K562 (cell line): ENCODE results near the gene RUNX1. TPM values are rescaled to one million over a fixed set of nuclear protein-coding genes. Genes with fewer than 3 reads are reported as not detected.

ENCODE experiments used
- ATAC-seq: fragments of 200-7000 bp; cut with Tn5 transposase; 3 replicates; pipeline ENCODE4 v1.9.1; 2020; ENCODE audit warnings: moderate library complexity
- BruUV-seq: library from RNA; stranded (reverse); fragments of 400-500 nt; replicated peaks from 2 replicates; lab custom pipeline; 2021; lab: Mats Ljungman, UMichigan
- CTCF ChIA-PET: fragments of 300-600 bp; formaldehyde crosslinking; extraction: SDS; loops from one replicate; lab custom pipeline; 2021; ENCODE audit warnings: low intra/inter-chr PET ratio; lab: Yijun Ruan, JAX
- POLR2A ChIA-PET: fragments of 300-600, 350-650 bp; sonication (Branson Sonifier 250); formaldehyde crosslinking; extraction: SDS; loops from one replicate; lab custom pipeline; 2021; ENCODE audit warnings: antibody characterized with exemption, inconsistent platforms; lab: Yijun Ruan, JAX
- DNase-seq, 4 experiments: peaks; one replicate each; pipeline versions ENCODE4 v3.0.0 to v3.0.0-alpha.2; 2011 to 2018; ENCODE audit warnings: low spot score in 3 of 4, mixed read lengths in 3 of 4; ENCODE audit errors: extremely low read depth in 1 of 4
- FAIRE-seq: peaks from 2 replicates; lab custom pipeline; 2011; peaks lifted over from hg19 to GRCh38; lab: Jason Lieb, UNC
- H2AFZ ChIP-seq: 2 replicates; pipeline ENCODE4 v1.6.0; 2011; ENCODE audit warnings: low read depth, low read length, control low read depth, inconsistent platforms
- H3K27ac ChIP-seq: fragments of 200-600 bp; 3 replicates; pipeline ENCODE4 v1.8.0; 2011; ENCODE audit warnings: low read depth, mild to moderate bottlenecking, control low read depth, inconsistent platforms, low read length, moderate library complexity, mixed read lengths; ENCODE audit errors: extremely low read depth
- H3K27me3 ChIP-seq, 2 experiments: fragments of 300-600 bp in 1 of 2; 2 replicates in 1 of 2; 3 replicates in 1 of 2; pipeline versions ENCODE4 v1.6.0 to v1.8.0; 2011; ENCODE audit warnings: inconsistent platforms in 2 of 2, low read length in 2 of 2, mild to moderate bottlenecking in 1 of 2, mixed read lengths in 1 of 2, moderate library complexity in 1 of 2; ENCODE audit not compliant: control insufficient read depth in 2 of 2, insufficient read depth in 2 of 2
- H3K36me3 ChIP-seq: fragments of 300-600 bp; 3 replicates; pipeline ENCODE4 v1.8.0; 2011; ENCODE audit warnings: mild to moderate bottlenecking, low read length, inconsistent platforms; ENCODE audit not compliant: control insufficient read depth, insufficient read depth
- H3K4me1 ChIP-seq, 2 experiments: fragments of 200-600 bp in 1 of 2; replicated peaks in 1 of 2; 2 replicates in 1 of 2; 3 replicates in 1 of 2; pipeline versions ENCODE4 v1.5.1 to v1.8.0; 2011; ENCODE audit warnings: inconsistent platforms in 2 of 2, low read length in 2 of 2, mild to moderate bottlenecking in 1 of 2, mixed read lengths in 1 of 2, moderate library complexity in 1 of 2; ENCODE audit not compliant: control insufficient read depth in 2 of 2, insufficient read depth in 2 of 2
- H3K4me2 ChIP-seq: 2 replicates; pipeline ENCODE4 v1.6.1; 2011; ENCODE audit warnings: low read length, control low read depth, inconsistent platforms, mixed read lengths; ENCODE audit not compliant: insufficient read depth
- H3K4me3 ChIP-seq: fragments of 200-600 bp; sonication (generic), shearing (Covaris generic); 2 replicates; pipeline ENCODE4 v1.5.1; 2016; ENCODE audit warnings: control low read depth, inconsistent platforms
- H3K79me2 ChIP-seq: fragments of 200-600 bp; 3 replicates; pipeline ENCODE4 v1.8.0; 2011; ENCODE audit warnings: low read length, inconsistent platforms; ENCODE audit not compliant: control insufficient read depth, insufficient read depth
- H3K9ac ChIP-seq, 2 experiments: 2 replicates each; pipeline versions ENCODE4 v1.6.0 to v1.6.1; 2011; ENCODE audit warnings: low read depth in 2 of 2, low read length in 2 of 2, control low read depth in 1 of 2, inconsistent platforms in 1 of 2, mild to moderate bottlenecking in 1 of 2, mixed read lengths in 1 of 2; ENCODE audit not compliant: insufficient read depth in 1 of 2
- H3K9me1 ChIP-seq: one replicate; pipeline ENCODE4 v1.6.0; 2011; ENCODE audit warnings: inconsistent platforms, mild to moderate bottlenecking, low read length, moderate library complexity; ENCODE audit not compliant: control insufficient read depth, insufficient read depth
- H3K9me3 ChIP-seq: replicated peaks from 2 replicates; pipeline ENCODE4 v1.5.1; 2011; ENCODE audit warnings: low read depth, low read length, inconsistent platforms; ENCODE audit not compliant: control insufficient read depth, insufficient read depth
- H4K20me1 ChIP-seq: replicated peaks from 2 replicates; pipeline ENCODE4 v1.6.1; 2011; ENCODE audit warnings: low read length, inconsistent platforms, mixed read lengths; ENCODE audit not compliant: control insufficient read depth, insufficient read depth
- CBX2 ChIP-seq: fragments of 200-600 bp; sonication (generic); IDR thresholded peaks from one replicate; pipeline ENCODE4 v1.6.1; 2012; ENCODE audit warnings: mild to moderate bottlenecking, low read length, inconsistent platforms; ENCODE audit not compliant: insufficient read depth, poor library complexity, severe bottlenecking
- ELF4 ChIP-seq: fragments of 450-650 bp; formaldehyde crosslinking; IDR thresholded peaks from 2 replicates; pipeline ENCODE4 v1.4.0; 2022; ENCODE audit warnings: missing genetic modification characterization
- HMGN3 ChIP-seq: IDR thresholded peaks from 2 replicates; pipeline ENCODE4 v1.6.1; 2011; ENCODE audit warnings: borderline replicate concordance, low read depth, mild to moderate bottlenecking, mixed read lengths, low read length; ENCODE audit not compliant: insufficient read length; ENCODE audit errors: extremely low read depth
- NFXL1 ChIP-seq: fragments of 450-650 bp; formaldehyde crosslinking; IDR thresholded peaks from 2 replicates; pipeline ENCODE4 v1.4.0; 2021; ENCODE audit warnings: mild to moderate bottlenecking
- PHB ChIP-seq: fragments of 250-450 bp; sonication (Bioruptor Pico); IDR thresholded peaks from 2 replicates; pipeline ENCODE4 v1.5.0; 2021
- POLR2A ChIP-seq: fragments of 450-650 bp; conservative IDR thresholded peaks from 2 replicates; pipeline ENCODE4 v1.6.1; 2016
- RHOXF2B ChIP-seq: fragments of 250-450 bp; sonication (Bioruptor Pico); conservative IDR thresholded peaks from 2 replicates; pipeline ENCODE4 v1.5.1; 2021
- ZNF75A ChIP-seq: fragments of 450-650 bp; formaldehyde crosslinking; IDR thresholded peaks from 2 replicates; pipeline ENCODE4 v1.4.0; 2020; ENCODE audit warnings: mild to moderate bottlenecking
- WGBS: fragments of 100-300 bp; shearing (Covaris generic); methylation state at CpG from one replicate; pipeline ENCODE4 v1.1.6; 2016; ENCODE audit warnings: low coverage, mixed read lengths; ENCODE audit not compliant: insufficient coverage; ENCODE audit errors: missing lambda C conversion rate; 5-methylcytosine and 5-hydroxymethylcytosine counted together
- in situ Hi-C: fragments of 300-500 bp; cut with MboI; formaldehyde crosslinking; loops from 4 replicates; pipeline ENCODE4 v1.15.0; 2018; ENCODE audit warnings: inconsistent platforms, mixed read lengths
- intact Hi-C: fragments of 100-400 bp; cut with micrococcal nuclease; formaldehyde crosslinking; loops from 2 replicates; pipeline ENCODE4 v1.14.2; 2022
- polyA plus RNA-seq, 8 experiments: library from polyadenylated mRNA; depleted of rRNA in 4 of 8; stranded (reverse) in 5 of 8; unstranded in 3 of 8; fragments of >200 nt; fragmentation: Nextera tagmentation in 2 of 8; fragmentation: Illumina TruSeq in 1 of 8; extraction: Ambion mirVana in 2 of 8; extraction: Trizol in 1 of 8; gene quantifications; 2 replicates each; pipeline versions ENCODE4 v1.2.1 to v1.2.3, GENCODE V29; 2011 to 2014; ENCODE audit warnings: inconsistent platforms in 1 of 8, missing spikeins in 1 of 8
- total RNA-seq, 7 experiments: library from RNA; depleted of rRNA in 6 of 7; stranded (reverse); fragments of >200 nt in 6 of 7; fragmentation: Illumina TruSeq in 2 of 7; extraction: Trizol in 2 of 7; gene quantifications; 2 replicates each; pipeline versions ENCODE4 v1.2.1 to v1.2.3, GENCODE V29; 2011 to 2021; ENCODE audit warnings: low replicate concordance in 1 of 7
- TF ChIP-seq, protein P1 (sequence below): sonication (generic); formaldehyde crosslinking; IDR thresholded peaks from 2 replicates; pipeline ENCODE4 v1.8.1; 2023; ENCODE audit warnings: missing genetic modification reagents, mild to moderate bottlenecking, borderline replicate concordance
- TF ChIP-seq, protein P2 (sequence below): IDR thresholded peaks from 3 replicates; pipeline ENCODE4 v1.6.1; 2011; ENCODE audit warnings: borderline replicate concordance, mild to moderate bottlenecking; ENCODE audit not compliant: insufficient read length, insufficient read depth
- TF ChIP-seq, protein P3 (sequence below): fragments of 250-450 bp; sonication (Bioruptor Pico); IDR thresholded peaks from 2 replicates; pipeline ENCODE4 v1.8.0; 2022; ENCODE audit warnings: inconsistent platforms, mild to moderate bottlenecking, moderate library complexity, borderline replicate concordance
- TF ChIP-seq, protein P4 (sequence below): fragments of 450-650 bp; formaldehyde crosslinking; IDR thresholded peaks from 2 replicates; pipeline ENCODE4 v1.4.0; 2020; ENCODE audit warnings: mild to moderate bottlenecking, moderate library complexity

RUNX1 gene
- total and polyA plus RNA-seq, 9 of the 15 experiments (the other 6 are each of a cell fraction or from before 2014, with no cell fraction given): 2.2 to 68.6 (median 17.8) TPM

DNA sequence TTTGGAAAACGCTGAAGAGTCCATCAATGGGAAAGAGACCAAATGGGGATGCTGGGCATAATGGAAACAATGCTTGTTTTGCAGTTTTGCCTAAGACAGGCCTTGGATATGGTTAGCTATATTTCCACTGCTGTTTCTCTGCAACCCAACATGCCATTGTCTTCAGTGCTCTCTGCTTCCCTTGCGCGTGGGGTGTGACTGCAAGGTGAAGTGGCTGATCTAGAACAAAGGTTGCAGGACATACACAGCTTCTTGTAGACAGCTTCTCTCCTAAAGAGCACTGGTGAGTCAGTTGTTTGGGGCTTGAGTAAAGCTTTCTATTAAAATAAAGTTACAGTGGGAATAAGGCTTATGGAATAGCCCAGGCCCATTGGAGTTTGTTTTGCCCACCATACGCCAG lies 33.0 kb downstream of the RUNX1 start:
- DNase-seq (no peak), ATAC-seq (no peak), FAIRE-seq (no peak)
- H3K9me3 ChIP-seq: no peaks in the 10 kb centered on the region
- no peak overlapping the region for H3K27ac ChIP-seq
- no peak overlapping the region for H3K4me3 ChIP-seq
- in situ Hi-C loops: no loop called here
- CTCF ChIA-PET: no interaction called here
- no peak overlapping the region for H2AFZ ChIP-seq
- intact Hi-C loops: no loop called here
- no peaks in the 10 kb centered on the region for H4K20me1 ChIP-seq
- no peaks in the 10 kb centered on the region; the same call in 2 of the 3 replicates for H3K79me2 ChIP-seq
- no peaks in the 10 kb centered on the region; a peak in 1 of 5 replicates for H3K27me3 ChIP-seq
- H3K9me1 ChIP-seq: no peaks in the 10 kb centered on the region
- no peaks in the 10 kb centered on the region for H3K36me3 ChIP-seq
- no peak overlapping the region for H3K4me2 ChIP-seq
- no TSS peak for BruUV-seq
- peaks cover 9 to 42% of the 10 kb centered on the region in 2 experiments for H3K4me1 ChIP-seq
- WGBS: 87% methylated on average over 4 of the region's 4 CpGs
- POLR2A ChIA-PET: interaction anchor here (1.5 to 2.2 kb wide), 3 partner anchors 10 kb away, joined by 5 to 11 read pairs (median 10); no protein-coding TSS in a partner anchor
- H3K9ac ChIP-seq: no peak overlapping the region
- TF ChIP-seq HMGN3: no peak
- TF ChIP-seq RHOXF2B (CRISPR knock-in tag): no peak
- TF ChIP-seq, protein P1, sequence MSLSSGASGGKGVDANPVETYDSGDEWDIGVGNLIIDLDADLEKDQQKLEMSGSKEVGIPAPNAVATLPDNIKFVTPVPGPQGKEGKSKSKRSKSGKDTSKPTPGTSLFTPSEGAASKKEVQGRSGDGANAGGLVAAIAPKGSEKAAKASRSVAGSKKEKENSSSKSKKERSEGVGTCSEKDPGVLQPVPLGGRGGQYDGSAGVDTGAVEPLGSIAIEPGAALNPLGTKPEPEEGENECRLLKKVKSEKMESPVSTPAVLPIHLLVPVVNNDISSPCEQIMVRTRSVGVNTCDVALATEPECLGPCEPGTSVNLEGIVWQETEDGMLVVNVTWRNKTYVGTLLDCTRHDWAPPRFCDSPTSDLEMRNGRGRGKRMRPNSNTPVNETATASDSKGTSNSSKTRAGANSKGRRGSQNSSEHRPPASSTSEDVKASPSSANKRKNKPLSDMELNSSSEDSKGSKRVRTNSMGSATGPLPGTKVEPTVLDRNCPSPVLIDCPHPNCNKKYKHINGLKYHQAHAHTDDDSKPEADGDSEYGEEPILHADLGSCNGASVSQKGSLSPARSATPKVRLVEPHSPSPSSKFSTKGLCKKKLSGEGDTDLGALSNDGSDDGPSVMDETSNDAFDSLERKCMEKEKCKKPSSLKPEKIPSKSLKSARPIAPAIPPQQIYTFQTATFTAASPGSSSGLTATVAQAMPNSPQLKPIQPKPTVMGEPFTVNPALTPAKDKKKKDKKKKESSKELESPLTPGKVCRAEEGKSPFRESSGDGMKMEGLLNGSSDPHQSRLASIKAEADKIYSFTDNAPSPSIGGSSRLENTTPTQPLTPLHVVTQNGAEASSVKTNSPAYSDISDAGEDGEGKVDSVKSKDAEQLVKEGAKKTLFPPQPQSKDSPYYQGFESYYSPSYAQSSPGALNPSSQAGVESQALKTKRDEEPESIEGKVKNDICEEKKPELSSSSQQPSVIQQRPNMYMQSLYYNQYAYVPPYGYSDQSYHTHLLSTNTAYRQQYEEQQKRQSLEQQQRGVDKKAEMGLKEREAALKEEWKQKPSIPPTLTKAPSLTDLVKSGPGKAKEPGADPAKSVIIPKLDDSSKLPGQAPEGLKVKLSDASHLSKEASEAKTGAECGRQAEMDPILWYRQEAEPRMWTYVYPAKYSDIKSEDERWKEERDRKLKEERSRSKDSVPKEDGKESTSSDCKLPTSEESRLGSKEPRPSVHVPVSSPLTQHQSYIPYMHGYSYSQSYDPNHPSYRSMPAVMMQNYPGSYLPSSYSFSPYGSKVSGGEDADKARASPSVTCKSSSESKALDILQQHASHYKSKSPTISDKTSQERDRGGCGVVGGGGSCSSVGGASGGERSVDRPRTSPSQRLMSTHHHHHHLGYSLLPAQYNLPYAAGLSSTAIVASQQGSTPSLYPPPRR: no peak
- TF ChIP-seq, protein P2, sequence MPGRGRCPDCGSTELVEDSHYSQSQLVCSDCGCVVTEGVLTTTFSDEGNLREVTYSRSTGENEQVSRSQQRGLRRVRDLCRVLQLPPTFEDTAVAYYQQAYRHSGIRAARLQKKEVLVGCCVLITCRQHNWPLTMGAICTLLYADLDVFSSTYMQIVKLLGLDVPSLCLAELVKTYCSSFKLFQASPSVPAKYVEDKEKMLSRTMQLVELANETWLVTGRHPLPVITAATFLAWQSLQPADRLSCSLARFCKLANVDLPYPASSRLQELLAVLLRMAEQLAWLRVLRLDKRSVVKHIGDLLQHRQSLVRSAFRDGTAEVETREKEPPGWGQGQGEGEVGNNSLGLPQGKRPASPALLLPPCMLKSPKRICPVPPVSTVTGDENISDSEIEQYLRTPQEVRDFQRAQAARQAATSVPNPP: no peak
- no peak for TF ChIP-seq ELF4
- no peak for TF ChIP-seq POLR2A
- TF ChIP-seq, protein P3, sequence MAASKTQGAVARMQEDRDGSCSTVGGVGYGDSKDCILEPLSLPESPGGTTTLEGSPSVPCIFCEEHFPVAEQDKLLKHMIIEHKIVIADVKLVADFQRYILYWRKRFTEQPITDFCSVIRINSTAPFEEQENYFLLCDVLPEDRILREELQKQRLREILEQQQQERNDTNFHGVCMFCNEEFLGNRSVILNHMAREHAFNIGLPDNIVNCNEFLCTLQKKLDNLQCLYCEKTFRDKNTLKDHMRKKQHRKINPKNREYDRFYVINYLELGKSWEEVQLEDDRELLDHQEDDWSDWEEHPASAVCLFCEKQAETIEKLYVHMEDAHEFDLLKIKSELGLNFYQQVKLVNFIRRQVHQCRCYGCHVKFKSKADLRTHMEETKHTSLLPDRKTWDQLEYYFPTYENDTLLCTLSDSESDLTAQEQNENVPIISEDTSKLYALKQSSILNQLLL (CRISPR knock-in tag): no peak
- TF ChIP-seq PHB (CRISPR knock-in tag): no peak
- TF ChIP-seq, protein P4, sequence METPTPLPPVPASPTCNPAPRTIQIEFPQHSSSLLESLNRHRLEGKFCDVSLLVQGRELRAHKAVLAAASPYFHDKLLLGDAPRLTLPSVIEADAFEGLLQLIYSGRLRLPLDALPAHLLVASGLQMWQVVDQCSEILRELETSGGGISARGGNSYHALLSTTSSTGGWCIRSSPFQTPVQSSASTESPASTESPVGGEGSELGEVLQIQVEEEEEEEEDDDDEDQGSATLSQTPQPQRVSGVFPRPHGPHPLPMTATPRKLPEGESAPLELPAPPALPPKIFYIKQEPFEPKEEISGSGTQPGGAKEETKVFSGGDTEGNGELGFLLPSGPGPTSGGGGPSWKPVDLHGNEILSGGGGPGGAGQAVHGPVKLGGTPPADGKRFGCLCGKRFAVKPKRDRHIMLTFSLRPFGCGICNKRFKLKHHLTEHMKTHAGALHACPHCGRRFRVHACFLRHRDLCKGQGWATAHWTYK (CRISPR knock-in tag): no peak
- no peak for TF ChIP-seq NFXL1 (CRISPR knock-in tag)
- TF ChIP-seq ZNF75A: no peak
- no peak for TF ChIP-seq CBX2
